A172 (cell line): ENCODE measurements around the gene CDK17. TPM values are rescaled to one million over a fixed set of nuclear protein-coding genes. Genes with fewer than 3 reads are reported as not detected.
"Not testable (repeated sequence)": the region's sequence is repeated elsewhere in the genome, so short reads cannot be mapped to it uniquely, and the experiment has no call there.

Source experiments
- DNase-seq: peaks from one replicate; pipeline ENCODE4 v3.0.0-alpha.2; 2015; ENCODE audit warnings: low spot score
- total RNA-seq: library from RNA; depleted of rRNA; stranded (reverse); fragments of >200 nt; shearing (Covaris generic); gene quantifications from 2 replicates; pipeline ENCODE4 v1.2.3, GENCODE V29; 2014

The CDK17 gene
- total RNA-seq, 1 experiment from 2014 or later = 43.3 TPM

- not testable (repeated sequence) for DNase-seq
Observed at GRCh38 chr12:96393229-96393628, 7.0 kb downstream of the CDK17 start.

- peak; percentile 25 for DNase-seq
Observed at GRCh38 chr12:96392397-96392796, 7.8 kb downstream of the CDK17 start.

- DNase-seq = no peak
Observed at GRCh38 chr12:96387981-96388380, 12.3 kb downstream of the CDK17 start.

- DNase-seq = no peak
Observed at GRCh38 chr12:96386794-96387193, 13.4 kb downstream of the CDK17 start.

- DNase-seq = no peak
Observed at GRCh38 chr12:96383991-96384390, 16.2 kb downstream of the CDK17 start.

GRCh38 chr12:96383371-96383770 lies 16.9 kb downstream of the CDK17 start:
- no peak for DNase-seq

- not testable (repeated sequence) for DNase-seq
Observed at GRCh38 chr12:96379743-96380142, 20.5 kb downstream of the CDK17 start.

- no peak for DNase-seq
Observed at GRCh38 chr12:96378319-96378718, 21.9 kb downstream of the CDK17 start.

GRCh38 chr12:96376865-96377264 lies 23.4 kb downstream of the CDK17 start:
- DNase-seq = no peak

GRCh38 chr12:96375841-96376604 lies 24.2 kb downstream of the CDK17 start:
- DNase-seq = no peak

- no peak for DNase-seq
Observed at GRCh38 chr12:96375170-96375569, 25.1 kb downstream of the CDK17 start.

GRCh38 chr12:96371790-96372699 lies 28.2 kb downstream of the CDK17 start:
- DNase-seq = no peak

- DNase-seq = no peak
Observed at GRCh38 chr12:96371138-96371789, 29.0 kb downstream of the CDK17 start.

GRCh38 chr12:96368687-96369086 lies 31.6 kb downstream of the CDK17 start:
- no peak for DNase-seq

- no peak for DNase-seq
Observed at GRCh38 chr12:96368233-96368632, 32.0 kb downstream of the CDK17 start.

GRCh38 chr12:96366381-96366654 lies 33.9 kb downstream of the CDK17 start:
- DNase-seq = no peak

GRCh38 chr12:96365604-96366380 lies 34.4 kb downstream of the CDK17 start:
- no peak for DNase-seq

- no peak for DNase-seq
Observed at GRCh38 chr12:96364092-96364700, 36.0 kb downstream of the CDK17 start.

- no peak for DNase-seq
Observed at GRCh38 chr12:96361074-96361473, 39.2 kb downstream of the CDK17 start.

- no peak for DNase-seq
Observed at GRCh38 chr12:96360550-96360949, 39.7 kb downstream of the CDK17 start.

GRCh38 chr12:96359328-96359727 lies 40.9 kb downstream of the CDK17 start:
- no peak for DNase-seq
